GM18909 (cell line): ENCODE results near the gene CNTNAP2.
"Not testable (repeated sequence)": the region's sequence is repeated elsewhere in the genome, so short reads cannot be mapped to it uniquely, and the experiment has no call there.

Experiments
- ATAC-seq: cut with Tn5 transposase; IDR thresholded peaks from one replicate; pipeline ENCODE4 v1.9.1; 2021; ENCODE audit warnings: mild to moderate bottlenecking; ENCODE audit not compliant: unreplicated experiment, poor library complexity

Gene CNTNAP2

DNA sequence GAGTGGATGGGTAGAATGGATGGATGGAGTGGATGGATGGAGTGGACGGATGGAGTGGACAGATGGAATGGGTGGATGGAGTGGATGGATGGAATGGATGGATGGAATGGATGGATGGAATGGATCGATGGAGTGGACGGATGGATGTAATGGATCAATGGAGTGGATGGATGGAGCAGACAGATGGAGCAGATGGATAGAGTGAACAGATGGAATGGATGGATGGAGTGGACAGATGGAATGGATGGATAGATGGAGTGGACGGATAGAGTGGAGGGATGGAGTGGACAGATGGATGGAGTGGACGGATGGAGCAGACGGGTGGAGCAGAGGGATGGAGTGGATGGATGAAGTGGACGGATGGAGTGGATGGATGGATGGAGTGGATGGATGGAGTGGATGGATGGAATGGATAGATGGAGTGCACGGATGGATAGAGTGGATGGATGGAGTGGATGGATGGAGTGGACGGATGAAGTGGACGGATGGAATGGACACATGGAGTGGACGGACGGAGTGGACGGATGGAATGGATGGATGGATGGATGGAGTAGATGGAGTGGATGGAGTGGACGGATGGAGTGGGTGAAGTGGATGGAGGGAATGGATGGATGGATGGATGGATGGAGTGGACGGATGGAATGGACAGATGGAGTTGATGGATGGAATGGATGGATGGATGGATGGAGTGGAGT lies 2213.7 kb downstream of the CNTNAP2 start:
- ATAC-seq: no peak

DNA sequence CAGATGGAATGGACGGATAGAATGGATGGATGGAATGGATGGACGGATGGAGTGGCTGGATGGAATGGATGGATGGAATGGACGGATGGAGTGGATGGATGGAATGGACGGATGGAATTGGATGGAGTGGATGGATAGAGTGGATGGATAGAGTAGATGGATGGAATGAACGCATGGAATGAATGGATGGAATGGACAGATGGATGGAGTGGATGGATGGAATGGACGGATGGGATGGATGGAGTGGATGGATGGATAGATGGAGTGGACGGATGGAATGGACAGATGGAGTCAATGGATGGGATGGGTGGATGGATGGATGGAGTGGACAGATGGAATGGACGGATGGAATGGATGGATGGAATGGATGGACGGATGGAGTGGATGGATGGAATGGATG lies 2214.2 kb downstream of the CNTNAP2 start:
- no peak for ATAC-seq

DNA sequence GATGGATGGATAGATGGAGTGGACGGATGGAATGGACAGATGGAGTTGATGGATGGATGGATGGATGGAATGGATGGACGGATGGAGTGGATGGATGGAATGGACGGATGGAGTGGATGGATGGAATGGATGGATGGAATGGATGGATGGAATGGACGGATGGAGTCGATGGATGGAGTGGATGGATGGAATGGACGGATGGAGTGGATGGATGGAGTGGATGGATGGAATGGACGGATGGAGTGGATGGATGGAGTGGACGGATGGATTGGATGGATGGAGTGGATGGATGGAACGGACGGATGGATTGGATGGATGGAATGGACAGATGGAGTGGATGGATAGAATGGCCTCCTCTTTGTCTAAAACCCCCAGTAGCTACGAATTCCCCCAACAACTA lies 2214.9 kb downstream of the CNTNAP2 start:
- ATAC-seq: not testable (repeated sequence)

DNA sequence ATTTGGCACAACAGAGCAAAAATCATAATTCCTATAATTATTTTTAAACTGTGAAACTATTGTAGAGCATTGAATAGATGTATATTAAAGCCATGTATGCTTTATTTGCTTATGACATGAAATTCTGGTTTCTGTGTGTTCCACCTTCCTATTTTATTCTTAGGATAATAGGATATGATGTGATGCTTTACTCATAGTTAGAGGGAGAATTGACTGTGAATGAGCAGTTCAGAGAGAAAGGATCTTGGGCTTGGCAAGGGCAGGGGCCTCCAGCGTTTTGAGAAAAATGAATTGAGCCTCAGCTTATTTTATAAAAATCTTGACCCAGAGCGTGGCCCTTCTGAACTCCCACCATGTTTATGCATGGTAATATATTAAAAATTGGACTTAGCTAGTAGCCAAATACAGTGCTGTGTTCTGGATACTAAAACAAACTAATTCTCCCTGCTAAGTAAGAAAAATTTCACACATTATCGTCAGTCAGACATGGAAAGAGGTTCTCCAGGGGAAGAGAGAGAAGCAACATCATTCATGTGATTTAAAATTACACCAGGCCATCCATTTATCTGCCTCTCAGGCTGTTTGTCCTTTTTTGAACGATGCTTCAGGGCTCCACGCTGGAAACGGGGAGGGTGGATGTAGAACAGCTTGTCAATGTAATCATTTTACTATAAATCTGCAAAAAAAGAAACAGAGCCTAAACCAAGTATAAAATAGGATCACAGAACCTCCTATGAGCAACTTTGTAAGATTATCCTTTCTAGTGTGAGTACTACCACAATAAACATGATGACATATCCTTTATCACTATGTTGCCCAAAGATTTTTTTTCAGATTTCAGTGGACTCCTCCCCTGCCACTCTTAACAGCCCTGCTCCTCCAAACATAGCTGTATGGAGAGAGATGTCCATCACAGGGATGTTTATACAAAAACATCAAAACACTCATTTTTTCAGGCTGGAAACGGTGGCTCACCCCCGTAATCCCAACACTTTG lies 2215.9 kb downstream of the CNTNAP2 start:
- no peak for ATAC-seq

DNA sequence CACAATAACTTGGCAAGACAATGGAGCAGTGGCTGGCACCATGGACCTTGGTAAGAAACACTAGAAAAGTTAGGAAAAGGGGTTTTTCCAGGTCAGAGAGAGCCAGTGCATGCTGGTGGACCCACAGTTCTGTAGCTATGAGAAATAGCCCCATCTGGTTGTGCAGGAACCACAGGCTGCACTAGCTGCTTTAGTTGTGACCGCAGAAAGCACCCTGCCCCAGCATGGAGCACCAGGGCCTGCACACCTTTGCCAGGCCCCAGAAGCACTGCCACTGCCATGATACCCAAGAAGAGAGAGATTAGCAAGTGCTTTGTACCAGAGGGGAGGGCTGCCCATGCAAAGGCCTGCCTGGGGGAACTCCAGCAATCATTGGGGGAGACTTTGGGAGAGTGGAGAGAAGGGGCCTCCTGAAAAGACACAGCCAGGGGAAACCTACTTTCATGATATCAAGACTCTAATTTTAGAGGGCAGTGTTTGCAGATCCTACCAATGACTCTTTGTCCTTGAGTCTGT lies 2217.9 kb downstream of the CNTNAP2 start:
- no peak for ATAC-seq

DNA sequence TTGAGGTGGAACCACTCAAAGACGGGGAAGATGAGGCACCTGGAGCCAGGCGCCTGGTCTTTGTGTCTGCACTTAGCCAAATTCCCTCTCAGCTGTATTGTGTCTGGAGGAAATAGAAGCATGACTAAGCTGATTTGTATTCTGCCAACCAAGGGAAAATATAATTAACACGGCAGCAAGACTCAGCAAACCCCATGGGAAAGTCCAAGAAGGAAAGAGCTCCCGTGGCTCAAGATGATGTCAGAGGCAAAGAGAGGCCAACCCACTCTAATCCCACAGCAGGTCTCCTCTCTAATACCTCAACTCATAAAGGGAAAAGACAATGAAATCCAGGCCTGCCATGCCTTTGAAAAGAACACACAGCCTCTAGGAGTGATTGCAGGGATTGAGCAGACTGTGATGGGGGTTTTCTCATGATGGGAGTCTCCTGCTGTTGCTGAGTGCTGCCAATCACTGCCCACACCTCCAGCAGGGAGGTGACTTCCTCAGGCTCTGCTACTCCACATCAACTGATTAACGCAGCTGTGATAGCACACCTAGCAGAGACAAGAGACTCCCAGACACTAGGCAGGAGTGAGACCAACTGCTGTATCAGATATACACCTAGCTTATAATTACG lies 2218.5 kb downstream of the CNTNAP2 start:
- no peak for ATAC-seq

DNA sequence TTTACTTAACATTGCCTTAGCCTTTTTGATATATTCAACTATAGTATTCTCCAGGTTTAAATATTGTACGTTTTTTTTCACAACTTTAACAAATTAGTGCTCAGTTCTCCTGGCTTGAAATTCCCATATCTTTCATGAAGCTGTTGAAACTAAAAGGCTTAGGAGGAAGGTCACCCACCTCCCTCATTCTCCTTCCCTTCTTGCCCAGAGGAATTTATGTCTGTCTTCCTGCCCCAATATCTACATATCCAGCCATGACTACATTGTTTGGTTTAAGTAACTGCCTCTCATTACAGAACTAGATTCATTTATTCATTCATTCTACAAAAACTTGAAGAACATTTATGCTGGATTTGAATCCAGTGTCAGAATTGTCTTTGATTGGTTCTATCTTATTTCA lies 2219.2 kb downstream of the CNTNAP2 start:
- ATAC-seq: no peak

DNA sequence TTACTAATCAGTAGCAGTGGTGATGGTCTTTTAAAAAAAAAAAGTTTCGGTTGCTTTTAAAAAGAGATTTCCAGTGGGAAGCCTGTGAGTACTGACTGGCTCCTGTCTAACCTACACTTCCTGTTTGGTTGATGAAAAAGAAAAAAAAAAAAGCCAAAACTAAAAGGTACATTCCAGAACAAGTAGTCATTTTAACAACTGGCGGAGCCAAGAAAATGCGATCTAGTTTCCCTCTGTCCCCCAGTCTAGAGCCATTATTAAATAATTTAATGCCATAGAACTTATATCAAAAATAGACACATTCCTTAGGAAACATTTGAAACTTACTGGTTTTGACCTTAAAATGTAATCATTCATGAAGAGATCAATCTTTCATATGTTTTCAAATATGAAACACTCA lies 2219.8 kb downstream of the CNTNAP2 start:
- ATAC-seq: no peak

DNA sequence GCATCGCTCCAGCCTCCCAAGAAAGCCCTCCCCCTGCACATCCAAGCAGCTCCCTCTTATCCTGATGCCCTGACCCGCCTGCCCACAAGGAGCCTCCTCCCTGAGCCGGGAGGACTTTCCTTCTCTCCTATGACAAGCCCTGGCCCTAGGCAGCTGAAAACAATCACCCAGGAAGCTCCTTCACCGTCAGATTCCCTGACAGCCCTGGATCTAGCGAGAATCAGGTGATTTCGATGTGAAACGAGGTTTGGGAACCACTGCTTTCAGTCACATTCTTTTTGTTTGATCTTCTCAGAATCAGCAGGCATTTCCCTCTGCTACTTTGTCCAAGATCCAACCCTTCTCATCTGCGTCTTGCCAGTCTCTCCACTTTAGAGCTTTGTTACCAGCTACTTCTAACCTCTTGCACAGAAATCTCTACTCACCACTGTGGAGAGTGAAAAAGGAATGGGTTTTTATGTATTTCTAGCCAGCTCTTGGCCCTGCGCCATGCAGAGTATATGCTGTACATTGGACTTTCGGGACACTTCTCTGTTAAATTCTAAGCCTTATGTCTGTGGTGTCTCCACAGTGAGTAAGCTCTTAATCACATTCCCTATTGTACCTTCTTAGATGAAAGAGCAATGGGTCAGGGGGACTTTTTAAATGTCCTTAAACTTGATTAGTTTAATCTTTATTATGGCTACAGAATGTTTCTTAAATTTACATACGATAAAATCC lies 2220.8 kb downstream of the CNTNAP2 start:
- ATAC-seq: no peak

DNA sequence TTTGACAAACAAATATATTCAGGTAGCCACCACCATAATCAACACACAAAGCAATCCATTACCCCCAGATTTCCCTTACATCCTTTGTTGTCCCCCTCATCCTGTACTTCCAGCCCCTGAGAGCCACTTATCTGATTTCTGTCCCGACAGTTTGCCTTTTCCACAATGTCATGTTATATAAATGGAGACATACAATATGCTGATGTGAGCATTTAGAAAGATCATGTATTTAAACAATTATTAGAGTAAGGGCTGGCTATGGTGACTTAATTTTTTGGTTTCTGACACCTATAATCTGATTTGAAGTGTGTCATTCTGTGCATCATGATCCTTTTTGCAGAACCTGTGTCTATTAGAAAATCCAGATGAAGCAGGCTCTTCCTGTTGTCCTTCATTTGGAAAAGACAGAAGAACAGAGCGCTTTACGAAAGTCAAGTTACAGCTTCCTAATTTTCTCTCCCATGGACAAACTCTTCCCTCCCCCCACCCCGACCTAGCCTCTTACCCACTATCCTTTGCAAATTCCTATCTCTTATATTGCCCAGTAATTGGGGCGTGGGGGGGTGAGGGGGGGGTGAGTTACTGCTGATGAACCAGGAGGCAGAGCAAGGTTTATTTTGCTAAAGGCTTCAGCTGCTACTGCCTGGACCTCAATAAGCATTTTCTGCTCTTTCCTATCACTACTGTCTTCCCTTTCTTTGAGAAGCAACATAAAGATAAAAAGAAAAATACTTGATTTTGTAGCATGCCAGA lies 2221.6 kb downstream of the CNTNAP2 start:
- no peak for ATAC-seq

DNA sequence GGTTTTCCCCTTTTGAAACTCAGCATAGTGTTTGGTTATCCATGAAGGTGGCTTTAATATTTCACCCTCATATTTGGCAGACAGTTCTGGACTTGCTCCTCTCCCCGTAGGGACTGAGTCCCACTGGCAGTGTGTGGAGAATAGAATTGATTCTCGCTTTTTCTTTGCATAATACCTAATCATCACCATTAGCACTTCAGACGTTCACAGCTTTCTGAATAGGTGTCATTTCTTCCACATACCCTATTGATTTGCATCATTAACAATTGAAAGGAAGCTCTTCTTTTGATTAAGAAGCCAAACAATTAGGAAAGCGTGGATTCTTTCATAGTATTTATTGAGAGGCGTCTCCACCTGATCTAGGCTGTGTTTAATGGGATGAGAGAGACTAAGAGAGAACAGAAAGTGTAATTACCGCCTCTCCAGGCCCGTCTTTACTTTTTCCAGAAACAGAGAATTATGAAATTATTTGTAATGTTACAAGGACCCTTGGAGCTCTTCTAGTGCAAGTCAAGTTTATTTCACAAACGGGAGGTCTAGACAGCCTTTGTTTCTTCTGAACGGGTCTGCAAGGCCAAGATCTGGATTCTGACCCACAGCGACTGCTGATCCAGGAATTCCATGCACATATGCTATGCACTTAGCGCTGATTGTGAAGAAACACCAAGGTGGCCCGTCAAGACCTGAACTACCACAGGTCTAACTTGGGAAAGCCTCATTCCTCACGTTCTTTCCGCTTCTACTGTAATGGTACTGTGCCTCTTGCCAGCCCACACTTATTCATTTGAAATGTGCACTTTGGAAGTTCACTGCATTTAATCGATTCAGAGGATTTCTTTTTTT lies 2224.1 kb downstream of the CNTNAP2 start:
- no peak for ATAC-seq

DNA sequence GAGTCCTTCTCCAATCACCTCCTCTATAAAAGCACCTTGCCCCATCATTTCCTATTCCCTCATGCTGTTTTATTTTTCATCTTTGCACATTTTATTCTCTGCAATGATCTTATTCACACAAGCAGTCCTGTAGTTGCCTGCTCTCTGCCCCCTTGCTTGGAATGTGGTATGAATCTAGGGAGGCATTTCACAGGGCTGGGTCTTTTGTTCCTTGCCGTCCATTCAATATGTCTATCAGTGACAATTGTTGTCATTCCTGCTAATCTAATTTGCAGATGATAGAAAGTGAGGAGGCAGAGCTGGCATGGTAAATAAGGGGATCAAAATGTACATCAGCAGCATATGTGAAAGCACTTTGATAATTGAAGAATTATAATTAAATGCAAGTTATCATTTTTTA lies 2227.8 kb downstream of the CNTNAP2 start:
- ATAC-seq: no peak

DNA sequence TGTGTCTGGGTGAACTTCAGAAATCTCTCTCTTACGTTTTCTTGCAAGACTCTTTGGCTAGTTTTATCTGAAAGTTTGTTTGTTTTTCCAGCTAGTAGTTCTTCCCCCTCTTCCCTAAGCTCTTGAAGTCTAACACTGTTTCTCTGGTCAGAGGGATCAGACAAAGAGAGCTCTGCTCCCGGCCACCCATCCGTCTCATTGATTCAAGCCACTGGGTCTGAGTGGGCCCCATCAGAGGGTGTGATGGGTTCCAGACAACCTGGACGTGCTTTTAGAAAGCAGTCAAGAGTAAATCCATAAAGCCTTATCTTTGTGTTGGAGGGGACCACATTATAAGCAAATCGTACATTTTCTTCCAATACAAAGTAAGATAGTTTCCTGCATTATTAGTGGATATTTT lies 2231.4 kb downstream of the CNTNAP2 start:
- no peak for ATAC-seq

DNA sequence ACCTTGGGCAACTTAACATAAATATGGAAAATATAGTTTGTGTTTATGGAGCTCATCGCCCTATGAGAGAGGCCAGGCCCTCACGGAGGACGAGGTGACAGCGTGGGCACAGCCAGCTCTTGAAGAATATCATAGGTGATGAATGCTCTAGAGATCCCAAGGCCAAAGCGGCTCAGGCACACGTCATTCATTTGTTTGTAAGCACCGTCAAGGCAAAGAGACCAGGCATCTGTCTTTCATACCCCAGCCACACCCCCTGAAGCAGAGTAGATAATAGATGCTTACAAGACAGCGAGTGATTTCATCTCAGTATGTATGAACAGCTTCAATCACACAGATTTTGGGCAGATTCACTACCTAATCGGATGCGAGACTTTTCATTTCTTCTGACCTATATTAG lies 2231.9 kb downstream of the CNTNAP2 start:
- ATAC-seq: no peak

DNA sequence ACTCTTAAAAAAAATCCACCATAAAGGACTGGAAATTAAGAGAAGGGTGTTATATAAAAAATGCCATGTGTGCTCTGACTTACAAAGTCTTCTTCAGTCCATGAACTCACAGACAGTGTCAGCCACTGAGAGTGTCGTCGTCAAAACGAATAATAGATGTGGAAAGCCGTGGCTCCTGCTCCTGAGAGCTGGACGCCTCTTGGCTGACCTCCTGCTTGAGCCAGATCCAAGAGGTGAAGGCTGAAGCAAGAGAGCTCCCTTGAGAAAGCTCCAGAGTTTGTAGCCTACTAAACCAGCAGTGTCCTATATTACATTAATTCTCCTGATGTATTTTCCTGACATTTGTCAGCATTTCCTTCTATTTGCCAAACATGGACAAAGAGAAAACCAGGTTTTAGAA lies 2239.7 kb downstream of the CNTNAP2 start:
- no peak for ATAC-seq

DNA sequence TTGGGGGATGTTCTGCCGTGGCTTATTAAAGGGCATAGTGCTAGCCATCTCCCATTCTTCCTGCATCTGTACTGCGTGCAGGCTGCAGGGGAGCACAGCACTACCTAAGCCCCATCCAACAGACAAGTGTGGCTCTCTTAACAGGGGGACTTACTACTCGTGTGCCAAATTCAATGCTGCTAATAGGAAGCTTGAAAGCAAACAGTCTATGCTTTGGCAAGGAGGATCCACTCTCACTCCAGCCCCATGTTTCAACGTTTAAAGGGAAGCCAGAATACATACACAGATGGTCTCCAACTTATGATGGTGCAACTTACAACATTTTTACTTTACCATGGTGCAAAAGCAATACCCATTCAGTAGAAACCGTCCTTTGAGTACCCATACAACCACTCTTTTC lies 2245.9 kb downstream of the CNTNAP2 start:
- no peak for ATAC-seq

DNA sequence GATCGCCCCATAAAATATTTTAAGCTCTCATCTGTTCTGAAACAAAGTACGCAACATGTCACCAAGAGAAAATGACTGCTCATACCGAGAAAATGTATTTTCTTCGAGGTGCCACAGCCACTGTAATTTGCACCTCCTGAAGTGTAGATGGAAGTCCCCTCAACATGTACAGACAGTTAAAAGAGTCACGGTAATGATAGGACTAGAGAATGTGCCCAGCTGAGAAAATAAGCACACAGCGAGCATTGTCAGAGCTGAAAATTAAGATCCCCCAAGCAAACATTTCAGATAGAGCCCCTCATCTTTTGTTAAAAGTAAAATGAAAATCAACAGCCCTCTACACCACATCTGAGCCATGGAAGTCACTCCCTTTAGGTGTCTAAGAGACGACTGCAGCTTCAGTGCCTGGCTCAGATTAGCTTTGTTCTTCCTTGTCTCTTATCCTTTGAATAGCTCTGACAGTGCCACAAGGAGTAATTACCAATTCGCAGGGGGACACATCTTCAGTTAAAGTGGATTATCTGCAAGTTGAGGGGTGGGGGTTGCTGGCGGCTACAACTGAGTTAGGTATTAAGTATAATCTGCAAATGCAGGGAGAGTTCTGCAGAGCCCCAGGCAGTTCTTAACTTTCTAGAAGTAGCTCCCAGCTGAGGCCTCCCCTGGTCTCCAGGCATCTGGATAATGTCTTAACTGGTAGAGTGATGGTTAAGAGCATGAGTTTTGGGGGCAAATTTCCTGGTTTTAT lies 2251.3 kb downstream of the CNTNAP2 start:
- no peak for ATAC-seq

DNA sequence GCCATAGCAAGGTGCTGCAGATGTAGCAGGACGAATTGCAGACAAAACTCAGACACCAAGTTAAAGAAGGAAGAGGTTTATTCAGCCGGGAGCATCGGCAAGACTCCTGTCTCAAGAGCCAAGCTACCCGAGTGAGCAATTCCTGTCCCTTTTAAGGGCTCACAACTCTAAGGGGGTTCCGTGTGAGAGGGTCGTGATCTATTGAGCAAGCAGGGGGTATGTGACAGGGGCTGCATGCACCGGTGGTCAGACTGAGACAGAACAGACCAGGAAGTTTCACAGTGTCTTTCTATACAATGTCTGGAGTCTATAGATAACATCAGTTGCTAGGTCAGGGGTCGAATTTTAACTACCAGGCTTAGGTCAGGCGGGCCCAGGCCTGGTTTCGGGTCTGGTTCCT lies 2252.0 kb downstream of the CNTNAP2 start:
- ATAC-seq: no peak
